SK-N-SH treated with all-trans-retinoic acid at 6 μM for 48 hours (cell line): ENCODE data around the gene LHFPL2.

Experiments used
- ATAC-seq: fragments of 200-7000 bp; cut with Tn5 transposase; 3 replicates; pipeline ENCODE4 v1.9.1; 2020; ENCODE audit warnings: mild to moderate bottlenecking, moderate library complexity
- ARNTL ChIP-seq: fragments of 450-650 bp; formaldehyde crosslinking; IDR thresholded peaks from 2 replicates; pipeline ENCODE4 v1.5.0; 2020; ENCODE audit warnings: low read depth, mild to moderate bottlenecking, moderate library complexity, borderline replicate concordance
- BACH2 ChIP-seq: fragments of 250-450 bp; sonication (Bioruptor Pico); IDR thresholded peaks from 2 replicates; pipeline ENCODE4 v1.9.0; 2021; ENCODE audit warnings: mild to moderate bottlenecking, borderline replicate concordance
- CSDC2 ChIP-seq: fragments of 250-450 bp; sonication (Bioruptor Pico); IDR thresholded peaks from 2 replicates; pipeline ENCODE4 v1.5.0; 2020; ENCODE audit warnings: mild to moderate bottlenecking, moderate library complexity
- CSRNP3 ChIP-seq: fragments of 250-450 bp; sonication (Bioruptor Pico); IDR thresholded peaks from 2 replicates; pipeline ENCODE4 v1.5.1; 2021; ENCODE audit warnings: mild to moderate bottlenecking, moderate library complexity
- ESRRG ChIP-seq: fragments of 250-450 bp; sonication (Bioruptor Pico); IDR thresholded peaks from 2 replicates; pipeline ENCODE4 v1.6.1; 2021; ENCODE audit warnings: mild to moderate bottlenecking
- GLIS3 ChIP-seq: fragments of 250-450 bp; sonication (Bioruptor Pico); IDR thresholded peaks from 2 replicates; pipeline ENCODE4 v1.5.0; 2020; ENCODE audit warnings: mild to moderate bottlenecking, moderate library complexity
- ISL1 ChIP-seq: fragments of 250-450 bp; sonication (Bioruptor Pico); IDR thresholded peaks from 2 replicates; pipeline ENCODE4 v2.1.2; 2022; ENCODE audit warnings: mild to moderate bottlenecking, moderate library complexity
- OSR1 ChIP-seq: fragments of 250-450 bp; sonication (Bioruptor Pico); IDR thresholded peaks from 2 replicates; pipeline ENCODE4 v1.8.0; 2022; ENCODE audit warnings: moderate library complexity, mild to moderate bottlenecking, inconsistent platforms
- POU6F1 ChIP-seq: fragments of 250-450 bp; sonication (Bioruptor Pico); IDR thresholded peaks from 2 replicates; pipeline ENCODE4 v1.8.0; 2021; ENCODE audit warnings: low read depth, mild to moderate bottlenecking, moderate library complexity, borderline replicate concordance
- PPARA ChIP-seq: fragments of 250-450 bp; sonication (Bioruptor Pico); IDR thresholded peaks from 2 replicates; pipeline ENCODE4 v1.5.0; 2020; ENCODE audit warnings: mild to moderate bottlenecking, borderline replicate concordance
- RARB ChIP-seq: fragments of 250-450 bp; sonication (Bioruptor Pico); IDR thresholded peaks from 2 replicates; pipeline ENCODE4 v1.8.0; 2021; ENCODE audit warnings: mild to moderate bottlenecking, moderate library complexity
- SNAI2 ChIP-seq: fragments of 250-450 bp; sonication (Bioruptor Pico); IDR thresholded peaks from 2 replicates; pipeline ENCODE4 v1.5.0; 2020; ENCODE audit warnings: mild to moderate bottlenecking, moderate library complexity
- TCF4 ChIP-seq: fragments of 250-450 bp; sonication (Bioruptor Pico); IDR thresholded peaks from 2 replicates; pipeline ENCODE4 v1.8.0; 2021; ENCODE audit warnings: mild to moderate bottlenecking, moderate library complexity, borderline replicate concordance
- TOX ChIP-seq: fragments of 250-450 bp; sonication (Bioruptor Pico); IDR thresholded peaks from 2 replicates; pipeline ENCODE4 v1.8.0; 2021; ENCODE audit warnings: mild to moderate bottlenecking, moderate library complexity, borderline replicate concordance
- TSHZ2 ChIP-seq: fragments of 250-450 bp; sonication (Bioruptor Pico); IDR thresholded peaks from 2 replicates; pipeline ENCODE4 v1.5.0; 2020; ENCODE audit warnings: mild to moderate bottlenecking, moderate library complexity
- ZC3H10 ChIP-seq: fragments of 250-450 bp; sonication (Bioruptor Pico); IDR thresholded peaks from 2 replicates; pipeline ENCODE4 v1.5.1; 2021; ENCODE audit warnings: mild to moderate bottlenecking, moderate library complexity
- ZFP3 ChIP-seq: fragments of 250-450 bp; sonication (Bioruptor Pico); IDR thresholded peaks from 2 replicates; pipeline ENCODE4 v1.5.0; 2020; ENCODE audit warnings: mild to moderate bottlenecking, moderate library complexity
- ZFP30 ChIP-seq: fragments of 450-650 bp; formaldehyde crosslinking; IDR thresholded peaks from 2 replicates; pipeline ENCODE4 v1.5.0; 2022; ENCODE audit warnings: mild to moderate bottlenecking, moderate library complexity
- ZNF565 ChIP-seq: fragments of 450-650 bp; formaldehyde crosslinking; conservative IDR thresholded peaks from 2 replicates; pipeline ENCODE4 v1.5.0; 2020; ENCODE audit warnings: low read depth, mild to moderate bottlenecking, moderate library complexity
- ZNF70 ChIP-seq: fragments of 450-650 bp; formaldehyde crosslinking; IDR thresholded peaks from 2 replicates; pipeline ENCODE4 v1.5.0; 2020; ENCODE audit warnings: mild to moderate bottlenecking, moderate library complexity

The LHFPL2 gene

GRCh38 chr5:78473751-78474150 lies 174.8 kb downstream of the LHFPL2 start:
- ATAC-seq = no peak
- no peak for TF ChIP-seq TOX (CRISPR knock-in tag)
- no peak for TF ChIP-seq OSR1 (CRISPR knock-in tag)

GRCh38 chr5:78472469-78473106 lies 176.0 kb downstream of the LHFPL2 start:
- peak; percentile 94 for ATAC-seq

GRCh38 chr5:78471896-78472295 lies 176.7 kb downstream of the LHFPL2 start:
- ATAC-seq = no peak
- TF ChIP-seq TSHZ2 (CRISPR knock-in tag) (no peak), CSDC2 (no peak), ZC3H10 (CRISPR knock-in tag) (no peak), ZNF565 (CRISPR knock-in tag) (no peak), SNAI2 (CRISPR knock-in tag) (no peak), ARNTL (CRISPR knock-in tag) (no peak), ZFP3 (CRISPR knock-in tag) (no peak), POU6F1 (CRISPR knock-in tag) (no peak), ESRRG (CRISPR knock-in tag) (no peak), PPARA (CRISPR knock-in tag) (no peak), TCF4 (CRISPR knock-in tag) (no peak), ZNF70 (CRISPR knock-in tag) (no peak), GLIS3 (no peak)

More at GRCh38 chr5:78472469-78473106, 176.0 kb downstream of the LHFPL2 start:
- TF ChIP-seq ESRRG (CRISPR knock-in tag) (no peak), ZFP30 (CRISPR knock-in tag) (no peak)

- TF ChIP-seq GLIS3 (no peak), CSRNP3 (CRISPR knock-in tag) (no peak), OSR1 (CRISPR knock-in tag) (no peak), ZFP30 (CRISPR knock-in tag) (no peak), ZFP3 (CRISPR knock-in tag) (no peak), ZNF565 (CRISPR knock-in tag) (no peak), RARB (CRISPR knock-in tag) (no peak), BACH2 (CRISPR knock-in tag) (no peak), POU6F1 (CRISPR knock-in tag) (no peak), ARNTL (CRISPR knock-in tag) (no peak), TOX (CRISPR knock-in tag) (no peak), ESRRG (CRISPR knock-in tag) (no peak), TCF4 (CRISPR knock-in tag) (no peak), CSDC2 (no peak), ZC3H10 (CRISPR knock-in tag) (no peak), ISL1 (CRISPR knock-in tag) (no peak)
- peak; percentile 79 for ATAC-seq
Measured at GRCh38 chr5:78467752-78468357, 180.7 kb downstream of the LHFPL2 start.
